CD4-positive, CD25-positive, alpha-beta regulatory T cell (primary cell): ENCODE measurements around the gene PDE4D. TPM values are rescaled to one million over a fixed set of nuclear protein-coding genes. Genes with fewer than 3 reads are reported as not detected.
A peak's percentile ranks its signal among the peaks of the same experiment; 100 is the strongest.

Experiments used
- ATAC-seq, 2 donors: fragments of 150-1000 bp; cut with Tn5 transposase; one replicate each; pipeline ENCODE4 v1.10.0; 2021; ENCODE audit warnings: low read depth in 2 of 2, moderate number of reproducible peaks in 2 of 2, moderate library complexity in 1 of 2
- DNase-seq, 3 donors: peaks; one replicate each; pipeline versions ENCODE4 v3.0.0 to v3.0.0-alpha.2; 2012 to 2022; ENCODE audit warnings: mixed read lengths in 1 of 3
- H3K27ac ChIP-seq: one replicate; pipeline ENCODE4 v1.7.0; 2013; ENCODE audit warnings: mild to moderate bottlenecking, low read length; ENCODE audit not compliant: insufficient read depth, poor library complexity, severe bottlenecking
- H3K27me3 ChIP-seq: one replicate; pipeline ENCODE4 v1.7.0; 2013; ENCODE audit warnings: low read length; ENCODE audit not compliant: control insufficient read depth, insufficient read depth
- H3K36me3 ChIP-seq: one replicate; pipeline ENCODE4 v1.7.0; 2013; ENCODE audit warnings: mild to moderate bottlenecking, low read length, moderate library complexity; ENCODE audit not compliant: control insufficient read depth, insufficient read depth
- H3K4me1 ChIP-seq: 2 replicates; pipeline ENCODE4 v1.7.0; 2013; ENCODE audit warnings: mild to moderate bottlenecking, low read length; ENCODE audit not compliant: insufficient read depth, control insufficient read depth, poor library complexity, severe bottlenecking
- H3K4me3 ChIP-seq: one replicate; pipeline ENCODE4 v1.7.0; 2013; ENCODE audit warnings: low read depth, mild to moderate bottlenecking, low read length, moderate library complexity
- H3K9me3 ChIP-seq, 2 experiments: 1 replicate in 1 of 2; 2 replicates in 1 of 2; pipeline ENCODE4 v1.7.0; 2013; ENCODE audit warnings: low read length in 2 of 2, mild to moderate bottlenecking in 1 of 2, moderate library complexity in 1 of 2; ENCODE audit not compliant: control insufficient read depth in 2 of 2
- H3K27ac Mint-ChIP-seq, 3 donors: one replicate each; pipeline ENCODE4 v1.8.0; 2020 to 2022; ENCODE audit warnings: mild to moderate bottlenecking in 3 of 3, mixed read lengths in 3 of 3, moderate library complexity in 2 of 3
- H3K27me3 Mint-ChIP-seq: one replicate; pipeline ENCODE4 v1.8.0; 2022; ENCODE audit warnings: mild to moderate bottlenecking, mixed read lengths
- H3K36me3 Mint-ChIP-seq: one replicate; pipeline ENCODE4 v1.8.0; 2020; ENCODE audit warnings: mixed read lengths
- H3K4me1 Mint-ChIP-seq, 4 donors: one replicate each; pipeline ENCODE4 v1.8.0; 2020 to 2022; ENCODE audit warnings: mixed read lengths in 4 of 4, mild to moderate bottlenecking in 1 of 4
- H3K4me3 Mint-ChIP-seq, 4 donors: one replicate each; pipeline ENCODE4 v1.8.0; 2020 to 2022; ENCODE audit warnings: mild to moderate bottlenecking in 4 of 4, mixed read lengths in 4 of 4, moderate library complexity in 3 of 4
- H3K9me3 Mint-ChIP-seq, 7 donors: one replicate each; pipeline ENCODE4 v1.8.0; 2020 to 2022; ENCODE audit warnings: mixed read lengths in 7 of 7, mild to moderate bottlenecking in 3 of 7, moderate library complexity in 2 of 7
- polyA plus RNA-seq, 4 donors: library from polyadenylated mRNA; unstranded; fragments of 300-500 nt; fragmentation: Illumina TruSeq; gene quantifications; one replicate each; pipeline ENCODE4 v1.2.3, GENCODE V29; 2021
- total RNA-seq: library from RNA; stranded (reverse); gene quantifications from one replicate; pipeline ENCODE4 v1.2.3, GENCODE V29; 2022

Gene PDE4D
- total and polyA plus RNA-seq, 5 donors from 2014 or later, result 2.1 to 39.9 (median 4.8) TPM

GRCh38 chr5:59500014-59500413 is 393.5 kb downstream of the PDE4D start:
- peaks cover 0 to 5% (median 0%) of the 10 kb centered on the region in 7 donors for H3K9me3 Mint-ChIP-seq
- no peaks in the 10 kb centered on the region for H3K4me1 Mint-ChIP-seq
- Histone ChIP-seq H3K36me3 (no peaks in the 10 kb centered on the region), H3K4me1 (no peaks in the 10 kb centered on the region), H3K27me3 (no peaks in the 10 kb centered on the region), H3K9me3 (no peaks in the 10 kb centered on the region), H3K27ac (no peak overlapping the region), H3K4me3 (no peak overlapping the region)
- H3K27ac Mint-ChIP-seq, result peak overlapping the region in 1 of 3 donors; percentile 17
- no peak overlapping the region for H3K4me3 Mint-ChIP-seq
- ATAC-seq (no peak), DNase-seq (no peak)
- H3K36me3 Mint-ChIP-seq, result no peaks in the 10 kb centered on the region
- H3K27me3 Mint-ChIP-seq, result no peaks in the 10 kb centered on the region

- Mint-ChIP-seq H3K4me1 (no peaks in the 10 kb centered on the region), H3K36me3 (no peaks in the 10 kb centered on the region), H3K4me3 (no peak overlapping the region), H3K27ac (no peak overlapping the region), H3K27me3 (no peaks in the 10 kb centered on the region), H3K9me3 (peaks cover 0 to 8% (median 0%) of the 10 kb centered on the region in 7 donors)
- no peaks in the 10 kb centered on the region for H3K27me3 ChIP-seq
- H3K4me3 ChIP-seq, result no peak overlapping the region
- no peaks in the 10 kb centered on the region for H3K36me3 ChIP-seq
- ATAC-seq (no peak), DNase-seq (no peak)
- no peak overlapping the region for H3K27ac ChIP-seq
- no peaks in the 10 kb centered on the region for H3K4me1 ChIP-seq
- H3K9me3 ChIP-seq, result no peaks in the 10 kb centered on the region
These were observed 396.3 kb downstream of the PDE4D start for GRCh38 chr5:59497207-59497606.

DNA sequence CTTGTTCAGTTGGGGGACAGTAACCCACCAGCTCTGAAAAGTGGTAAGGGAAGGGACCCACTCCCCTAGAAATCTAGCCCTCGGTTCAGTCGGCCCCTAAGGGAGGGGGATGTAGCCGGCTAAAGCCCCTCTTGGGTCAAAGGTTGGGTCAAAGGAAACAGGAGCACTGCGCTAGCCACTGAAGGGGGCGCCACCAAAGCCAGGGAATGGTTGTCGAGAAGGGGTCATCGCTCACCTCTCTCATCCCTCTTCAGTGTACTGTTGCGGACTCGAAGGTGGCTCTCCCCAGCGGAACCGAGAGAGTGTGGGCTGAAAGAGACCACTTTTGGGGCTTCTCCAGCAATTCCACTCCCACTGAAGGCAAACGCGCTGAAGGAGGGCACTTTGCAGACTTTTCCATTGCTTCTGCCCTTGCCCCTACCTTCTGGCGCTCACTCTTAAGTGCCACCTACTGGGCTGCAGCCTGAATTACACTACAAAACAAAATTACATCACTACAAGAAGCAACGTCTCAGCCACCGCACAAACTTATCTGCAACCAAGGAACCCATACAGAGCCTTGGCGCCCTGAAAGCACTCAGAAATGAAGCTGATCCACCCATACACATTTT is 396.9 kb downstream of the PDE4D start:
- Histone ChIP-seq H3K4me3 (no peak overlapping the region), H3K4me1 (no peaks in the 10 kb centered on the region), H3K9me3 (no peaks in the 10 kb centered on the region), H3K27ac (no peak overlapping the region), H3K27me3 (no peaks in the 10 kb centered on the region), H3K36me3 (no peaks in the 10 kb centered on the region)
- ATAC-seq, result no peak
- H3K4me1 Mint-ChIP-seq, result no peaks in the 10 kb centered on the region
- H3K9me3 Mint-ChIP-seq, result peaks cover 0 to 8% (median 0%) of the 10 kb centered on the region in 7 donors
- no peaks in the 10 kb centered on the region for H3K36me3 Mint-ChIP-seq
- H3K4me3 Mint-ChIP-seq, result no peak overlapping the region
- no peak overlapping the region for H3K27ac Mint-ChIP-seq
- peak in 1 of 3 donors; percentile 5 for DNase-seq
- H3K27me3 Mint-ChIP-seq, result no peaks in the 10 kb centered on the region

- Mint-ChIP-seq H3K27ac (no peak overlapping the region), H3K4me3 (no peak overlapping the region), H3K4me1 (no peaks in the 10 kb centered on the region), H3K36me3 (no peaks in the 10 kb centered on the region), H3K27me3 (no peaks in the 10 kb centered on the region), H3K9me3 (peaks cover 0 to 3% (median 0%) of the 10 kb centered on the region in 7 donors)
- Histone ChIP-seq H3K36me3 (no peaks in the 10 kb centered on the region), H3K27me3 (no peaks in the 10 kb centered on the region), H3K9me3 (no peaks in the 10 kb centered on the region), H3K4me1 (no peaks in the 10 kb centered on the region), H3K4me3 (no peak overlapping the region), H3K27ac (no peak overlapping the region)
- ATAC-seq (no peak), DNase-seq (no peak)
These were observed 401.6 kb downstream of the PDE4D start for GRCh38 chr5:59491945-59492344.

DNA sequence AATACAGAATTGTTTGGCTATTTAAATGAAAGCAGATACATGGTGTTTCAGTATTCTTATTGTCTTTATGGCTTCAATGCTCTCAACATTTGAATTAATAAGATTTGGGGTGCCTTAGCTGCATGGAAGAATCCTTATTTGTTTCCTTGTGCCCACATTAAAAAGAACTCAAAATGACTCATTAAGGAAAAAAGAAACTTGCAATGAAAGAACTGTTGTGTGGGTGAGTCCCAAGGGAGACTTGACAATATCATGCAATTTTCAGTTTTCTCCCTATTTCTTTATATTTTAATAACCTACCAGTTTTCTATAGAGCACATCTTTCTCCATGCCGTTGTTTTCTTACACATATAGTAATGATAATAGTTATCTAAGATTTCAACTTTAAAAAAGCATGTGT is 404.0 kb downstream of the PDE4D start:
- peaks cover 0 to 3% (median 0%) of the 10 kb centered on the region in 7 donors for H3K9me3 Mint-ChIP-seq
- ATAC-seq (no peak), DNase-seq (no peak)
- H3K27me3 Mint-ChIP-seq, result no peaks in the 10 kb centered on the region
- Histone ChIP-seq H3K9me3 (no peaks in the 10 kb centered on the region), H3K27ac (no peak overlapping the region), H3K4me3 (no peak overlapping the region), H3K27me3 (no peaks in the 10 kb centered on the region), H3K4me1 (no peaks in the 10 kb centered on the region), H3K36me3 (no peaks in the 10 kb centered on the region)
- no peaks in the 10 kb centered on the region for H3K36me3 Mint-ChIP-seq
- no peak overlapping the region for H3K27ac Mint-ChIP-seq
- no peak overlapping the region for H3K4me3 Mint-ChIP-seq
- H3K4me1 Mint-ChIP-seq, result peaks cover 0 to 4% (median 2%) of the 10 kb centered on the region in 4 donors

DNA sequence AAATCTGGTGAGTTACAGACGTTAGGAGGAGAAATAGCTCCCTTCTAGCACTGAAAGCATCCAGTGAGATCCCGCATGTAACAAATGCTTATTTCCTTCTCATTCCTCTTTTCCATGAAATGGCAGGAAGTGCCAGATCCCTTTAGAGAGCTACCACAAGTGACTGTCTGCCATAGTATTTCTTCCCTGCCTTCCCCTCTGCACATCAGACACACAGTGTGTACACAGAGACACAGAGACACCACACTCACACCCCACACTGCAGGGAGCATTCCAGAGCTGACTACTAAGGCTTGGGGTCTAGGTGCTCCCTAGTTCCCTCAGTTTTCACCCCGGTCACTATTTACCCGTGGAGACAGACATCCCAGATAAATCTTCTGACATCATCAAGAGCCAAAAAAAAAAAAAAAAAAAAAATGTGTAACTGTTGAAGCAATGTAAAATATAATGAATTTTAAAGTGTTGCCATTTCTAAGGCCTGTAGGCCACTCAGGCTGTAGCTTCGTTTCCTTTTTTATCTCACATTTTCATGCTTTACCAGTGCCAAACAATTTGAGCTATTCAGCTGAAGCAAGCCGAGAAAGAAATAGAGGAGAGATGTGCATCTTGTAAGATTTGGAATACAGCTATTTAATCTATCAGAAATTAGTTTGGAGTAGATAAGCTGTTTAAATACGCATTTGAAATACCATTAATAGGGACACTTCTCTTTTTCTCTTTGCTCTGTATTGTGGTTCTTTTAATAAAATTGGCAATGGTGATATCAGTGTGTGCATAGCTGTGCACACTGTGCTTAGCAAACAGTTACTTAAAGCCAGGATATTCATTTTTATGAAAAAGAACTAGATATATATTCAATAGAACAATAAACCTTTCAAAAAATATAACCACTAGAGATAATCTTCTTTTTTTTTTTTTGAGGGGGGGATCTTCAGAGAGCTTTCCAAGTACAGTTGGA is 405.5 kb downstream of the PDE4D start:
- Mint-ChIP-seq H3K36me3 (no peaks in the 10 kb centered on the region), H3K4me1 (peaks cover 0 to 6% (median 2%) of the 10 kb centered on the region in 4 donors), H3K27ac (peak overlapping the region in 1 of 3 donors; percentile 34), H3K27me3 (no peaks in the 10 kb centered on the region), H3K9me3 (peaks cover 0 to 3% (median 0%) of the 10 kb centered on the region in 7 donors), H3K4me3 (no peak overlapping the region)
- no peaks in the 10 kb centered on the region for H3K27me3 ChIP-seq
- H3K4me3 ChIP-seq, result no peak overlapping the region
- DNase-seq (no peak), ATAC-seq (no peak)
- H3K36me3 ChIP-seq, result no peaks in the 10 kb centered on the region
- H3K9me3 ChIP-seq, result no peaks in the 10 kb centered on the region
- H3K4me1 ChIP-seq, result no peaks in the 10 kb centered on the region
- no peak overlapping the region for H3K27ac ChIP-seq

- H3K36me3 ChIP-seq, result no peaks in the 10 kb centered on the region
- Mint-ChIP-seq H3K36me3 (no peaks in the 10 kb centered on the region), H3K27me3 (no peaks in the 10 kb centered on the region), H3K4me3 (no peak overlapping the region), H3K9me3 (peaks cover 0 to 2% (median 0%) of the 10 kb centered on the region in 7 donors), H3K4me1 (peaks cover 0 to 6% (median 2%) of the 10 kb centered on the region in 4 donors), H3K27ac (no peak overlapping the region)
- H3K4me1 ChIP-seq, result no peaks in the 10 kb centered on the region
- H3K27me3 ChIP-seq, result no peaks in the 10 kb centered on the region
- no peaks in the 10 kb centered on the region for H3K9me3 ChIP-seq
- no peak for ATAC-seq
- DNase-seq, result no peak
- H3K27ac ChIP-seq, result no peak overlapping the region
- H3K4me3 ChIP-seq, result no peak overlapping the region
These were observed 406.3 kb downstream of the PDE4D start for GRCh38 chr5:59487068-59487686.
